ENCODE results near the gene PITPNM2. TPM values are rescaled to one million over a fixed set of nuclear protein-coding genes. Genes with fewer than 3 reads are reported as not detected.

The PITPNM2 gene
- total RNA-seq, 2 experiments from 2014 or later: 37.3 to 38.3 TPM

- peaks cover 75% of the 10 kb centered on the region for H3K4me1 ChIP-seq (ENCODE audit: insufficient read depth, low read length)
- peaks cover 7% of the 10 kb centered on the region for H3K36me3 Mint-ChIP-seq (ENCODE audit: low read depth)
- peak; percentile 58 for ATAC-seq (ENCODE audit: poor library complexity)
- ChIA-PET POLR2A (interaction anchor here (0.7 to 5.1 kb wide), 12 partner anchors 10 to 118 kb away, joined by 3 to 58 read pairs (median 14); partner anchors contain the start of genes MPHOSPH9, MTRFR and PITPNM2), CTCF (interaction anchor here (0.8 to 1.9 kb wide), 4 partner anchors 11 to 118 kb away, joined by 3 to 6 read pairs (median 4); no protein-coding TSS in a partner anchor)
- H3K9me3 ChIP-seq (ENCODE audit: control insufficient read depth in 1 of 2, insufficient read depth in 1 of 2, low read length in 2 of 2): no peaks in the 10 kb centered on the region
- no peak overlapping the region for H3K4me3 ChIP-seq (ENCODE audit: low read length)
- H3K36me3 ChIP-seq (ENCODE audit: insufficient read depth, low read length): no peaks in the 10 kb centered on the region
- H3K27ac Mint-ChIP-seq: peak overlapping the region; percentile 99
- TF ChIP-seq CTCF (IDR thresholded peaks at IDR 0.05): no peak
- H3K27ac ChIP-seq (ENCODE audit: low read depth in 1 of 2, low read length in 2 of 2): peak overlapping the region; percentile 58 to 77
- H3K4me1 Mint-ChIP-seq (ENCODE audit: low read depth): peaks cover 85% of the 10 kb centered on the region
- peak overlapping the region; percentile 65 for H3K4me3 Mint-ChIP-seq
- DNase-seq: peak in 10 of 14 experiments; percentile 26 to 69 (median 39)
- no peaks in the 10 kb centered on the region for H3K9me3 Mint-ChIP-seq
- H3K27me3 ChIP-seq (ENCODE audit: control insufficient read depth in 1 of 2, insufficient read depth in 2 of 2, low read length in 2 of 2): no peaks in the 10 kb centered on the region
- intact Hi-C loops (cut with DNase I, micrococcal nuclease): loop anchor here in 1 of 2 experiments (2.0 kb wide), 1 partner anchor 45 kb away; no protein-coding TSS in a partner anchor
- no peaks in the 10 kb centered on the region for H3K27me3 Mint-ChIP-seq
Measured at GRCh38 chr12:123119808-123120207, 31.1 kb downstream of the PITPNM2 start.

DNA sequence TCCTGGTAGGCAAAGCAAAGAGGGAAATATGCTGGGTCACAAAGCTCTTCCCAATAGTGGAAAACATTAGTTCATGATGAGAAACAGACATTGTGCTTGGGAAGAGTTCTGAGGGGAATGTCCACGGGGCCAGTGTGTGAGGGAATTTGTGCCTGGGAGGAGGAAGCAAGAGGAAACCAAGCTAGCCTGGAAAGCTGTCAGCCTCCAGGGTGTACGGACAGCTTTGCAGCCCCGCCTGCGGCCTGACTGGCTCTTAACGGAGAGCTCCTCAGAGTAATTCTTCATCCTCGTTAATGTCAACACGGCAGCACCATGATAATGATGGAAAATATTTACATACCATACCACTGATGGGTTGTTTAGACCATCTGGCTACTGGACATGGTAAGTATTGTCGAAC is 32.4 kb downstream of the PITPNM2 start:
- POLR2A ChIA-PET: interaction anchor here (0.7 to 3.3 kb wide), 8 partner anchors 11 to 114 kb away, joined by 3 to 16 read pairs (median 3); partner anchors contain the start of genes MPHOSPH9, MTRFR and PITPNM2
- no peak overlapping the region for H3K4me3 ChIP-seq (ENCODE audit: low read length)
- peak overlapping the region; percentile 99 for H3K27ac Mint-ChIP-seq
- H3K27me3 Mint-ChIP-seq: no peaks in the 10 kb centered on the region
- intact Hi-C loops (cut with DNase I, micrococcal nuclease): no loop called here
- CTCF ChIA-PET: no interaction called here
- DNase-seq (no peak), ATAC-seq (ENCODE audit: poor library complexity) (no peak)
- H3K36me3 ChIP-seq (ENCODE audit: insufficient read depth, low read length): no peaks in the 10 kb centered on the region
- peaks cover 91% of the 10 kb centered on the region for H3K4me1 Mint-ChIP-seq (ENCODE audit: low read depth)
- no peak overlapping the region for H3K27ac ChIP-seq (ENCODE audit: low read depth in 1 of 2, low read length in 2 of 2)
- no peak for TF ChIP-seq CTCF (IDR thresholded peaks at IDR 0.05)
- no peak overlapping the region for H3K4me3 Mint-ChIP-seq
- no peaks in the 10 kb centered on the region for H3K9me3 Mint-ChIP-seq
- H3K36me3 Mint-ChIP-seq (ENCODE audit: low read depth): peaks cover 7% of the 10 kb centered on the region
- H3K27me3 ChIP-seq (ENCODE audit: control insufficient read depth in 1 of 2, insufficient read depth in 2 of 2, low read length in 2 of 2): no peaks in the 10 kb centered on the region
- H3K4me1 ChIP-seq (ENCODE audit: insufficient read depth, low read length): peaks cover 80% of the 10 kb centered on the region
- no peaks in the 10 kb centered on the region for H3K9me3 ChIP-seq (ENCODE audit: control insufficient read depth in 1 of 2, insufficient read depth in 1 of 2, low read length in 2 of 2)

GRCh38 chr12:123115409-123116121 is 35.3 kb downstream of the PITPNM2 start:
- peaks cover 80% of the 10 kb centered on the region for H3K4me1 Mint-ChIP-seq (ENCODE audit: low read depth)
- H3K9me3 Mint-ChIP-seq: no peaks in the 10 kb centered on the region
- intact Hi-C loops (cut with DNase I, micrococcal nuclease): no loop called here
- CTCF ChIA-PET: interaction anchor here (1.3 to 2.1 kb wide), 4 partner anchors 11 to 72 kb away, joined by 3 to 10 read pairs (median 5); no protein-coding TSS in a partner anchor
- Histone ChIP-seq H3K4me3 (ENCODE audit: low read length) (no peak overlapping the region), H3K27ac (ENCODE audit: low read depth in 1 of 2, low read length in 2 of 2) (peak overlapping the region; percentile 30 to 64), H3K36me3 (ENCODE audit: insufficient read depth, low read length) (no peaks in the 10 kb centered on the region), H3K9me3 (ENCODE audit: control insufficient read depth in 1 of 2, insufficient read depth in 1 of 2, low read length in 2 of 2) (no peaks in the 10 kb centered on the region), H3K4me1 (ENCODE audit: insufficient read depth, low read length) (peaks cover 53% of the 10 kb centered on the region), H3K27me3 (ENCODE audit: control insufficient read depth in 1 of 2, insufficient read depth in 2 of 2, low read length in 2 of 2) (no peaks in the 10 kb centered on the region)
- TF ChIP-seq CTCF (IDR thresholded peaks at IDR 0.05): no peak
- no peaks in the 10 kb centered on the region for H3K27me3 Mint-ChIP-seq
- H3K27ac Mint-ChIP-seq: peak overlapping the region; percentile 99
- DNase-seq (peak in 7 of 14 experiments; percentile 20 to 64 (median 44)), ATAC-seq (ENCODE audit: poor library complexity) (peak; percentile 89)
- POLR2A ChIA-PET: interaction anchor here (0.9 to 3.2 kb wide), 14 partner anchors 8 to 141 kb away, joined by 4 to 31 read pairs (median 7); partner anchors contain the start of genes ARL6IP4, MPHOSPH9, MTRFR and OGFOD2
- H3K4me3 Mint-ChIP-seq: peak overlapping the region; percentile 66
- peaks cover 7% of the 10 kb centered on the region for H3K36me3 Mint-ChIP-seq (ENCODE audit: low read depth)
